Gastrocnemius medialis (tissue), 4 donors: ENCODE results near the gene UTP11. TPM values are rescaled to one million over a fixed set of nuclear protein-coding genes. Genes with fewer than 3 reads are reported as not detected.

Experiments
- ATAC-seq, 2 donors: fragments of 150-250 bp; one replicate each; pipeline ENCODE4 v1.9.1; 2016
- DNase-seq, 2 donors: peaks; one replicate each; pipeline ENCODE4 v3.0.0-alpha.2; 2019
- H3K27ac ChIP-seq, 4 donors: fragments of 200-600 bp; sonication (generic); 1 replicate in 1 of 4; 2 replicates in 3 of 4; pipeline ENCODE4 v1.5.1; 2016 to 2018; ENCODE audit warnings: mild to moderate bottlenecking in 2 of 4, moderate library complexity in 1 of 4
- H3K27me3 ChIP-seq, 3 donors: fragments of 200-600 bp; sonication (generic) in 2 of 3; 1 replicate in 1 of 3; 2 replicates in 2 of 3; pipeline versions ENCODE4 v1.5.1 to v1.6.0; 2016 to 2019; ENCODE audit warnings: mild to moderate bottlenecking in 1 of 3, moderate library complexity in 1 of 3
- H3K36me3 ChIP-seq, 2 donors: fragments of 200-600 bp; sonication (generic) in 1 of 2; one replicate each; pipeline ENCODE4 v1.5.1; 2017 to 2018
- H3K4me1 ChIP-seq, 2 donors: fragments of 200-600 bp; sonication (generic) in 1 of 2; one replicate each; pipeline ENCODE4 v1.5.1; 2016 to 2017; ENCODE audit warnings: mild to moderate bottlenecking in 2 of 2
- H3K4me3 ChIP-seq, 4 donors: fragments of 200-600 bp; sonication (generic) in 3 of 4; 1 replicate in 1 of 4; 2 replicates in 3 of 4; pipeline ENCODE4 v1.5.1; 2016 to 2019; ENCODE audit warnings: mild to moderate bottlenecking in 2 of 4
- H3K9me3 ChIP-seq, 3 donors: fragments of 200-600 bp; sonication (generic) in 2 of 3; 1 replicate in 1 of 3; 2 replicates in 2 of 3; pipeline ENCODE4 v1.5.1; 2016 to 2019
- CTCF ChIP-seq, 5 experiments: fragments of 450-650 bp in 3 of 5; fragments of 200-600 bp in 2 of 5; sonication (generic) in 2 of 5; IDR thresholded peaks in 4 of 5; conservative IDR thresholded peaks in 1 of 5; 1 replicate in 4 of 5; 2 replicates in 1 of 5; pipeline ENCODE4 v1.5.1; 2016 to 2019; ENCODE audit warnings: antibody characterized with exemption in 5 of 5, mild to moderate bottlenecking in 3 of 5, moderate library complexity in 3 of 5
- POLR2A ChIP-seq, 2 donors: fragments of 450-650 bp; IDR thresholded peaks; one replicate each; pipeline ENCODE4 v1.6.1; 2017; ENCODE audit warnings: antibody characterized with exemption in 2 of 2, mild to moderate bottlenecking in 2 of 2, moderate library complexity in 2 of 2
- in situ Hi-C, 4 donors: fragments of 200-750 bp; cut with MboI; loops; one replicate each; pipeline versions ENCODE4 v1.15.0 to v1.8.0; 2017; ENCODE audit warnings: low sequenced_read_pairs in 4 of 4
- intact Hi-C: fragments of 100-400 bp; cut with DNase I; formaldehyde crosslinking; loops from one replicate; pipeline ENCODE4 v1.15.1; 2023; ENCODE audit warnings: low total_unique reads
- total RNA-seq, 4 donors: library from RNA; depleted of rRNA; stranded (reverse); fragments of >200 nt; gene quantifications; one replicate each; pipeline versions ENCODE4 v1.1.0 to v1.2.3, GENCODE V29; 2016

UTP11 gene
- total RNA-seq, 4 donors from 2014 or later: 141 to 206 (median 186) TPM

- Histone ChIP-seq H3K4me3 (no peak overlapping the region), H3K9me3 (no peaks in the 10 kb centered on the region), H3K27me3 (peaks cover 0 to 16% (median 0%) of the 10 kb centered on the region in 3 donors), H3K27ac (no peak overlapping the region), H3K36me3 (no peaks in the 10 kb centered on the region), H3K4me1 (no peaks in the 10 kb centered on the region)
- no peak for ATAC-seq
- in situ Hi-C loops (loop anchor here in 2 of 4 donors (25.0 kb wide), 2 partner anchors 743 to 768 kb away; no protein-coding TSS in a partner anchor), intact Hi-C loops (no loop called here)
- TF ChIP-seq POLR2A (IDR thresholded peaks at IDR 0.05) (no peak), CTCF (IDR thresholded peaks at IDR 0.05 in 4 of 5, conservative IDR thresholded peaks at IDR 0.05 in 1 of 5) (no peak)
- DNase-seq: no peak
Measured at GRCh38 chr1:38068980-38069340, 56.4 kb downstream of the UTP11 start.

GRCh38 chr1:38071312-38072256 is 59.0 kb downstream of the UTP11 start:
- in situ Hi-C loops: loop anchor here in 2 of 4 donors (25.0 kb wide), 2 partner anchors 741 to 766 kb away; no protein-coding TSS in a partner anchor
- H3K4me1 ChIP-seq: no peaks in the 10 kb centered on the region
- DNase-seq (no peak), ATAC-seq (no peak)
- no peaks in the 10 kb centered on the region for H3K36me3 ChIP-seq
- no peak overlapping the region for H3K4me3 ChIP-seq
- H3K9me3 ChIP-seq: no peaks in the 10 kb centered on the region
- H3K27ac ChIP-seq: no peak overlapping the region
- no peak for TF ChIP-seq CTCF (IDR thresholded peaks at IDR 0.05 in 4 of 5, conservative IDR thresholded peaks at IDR 0.05 in 1 of 5)
- no peak for TF ChIP-seq POLR2A (IDR thresholded peaks at IDR 0.05)
- H3K27me3 ChIP-seq: peaks cover 0 to 16% (median 0%) of the 10 kb centered on the region in 3 donors
- intact Hi-C loops: loop anchor here (10.0 kb wide), 1 partner anchor 647 kb away; no protein-coding TSS in a partner anchor

- H3K36me3 ChIP-seq: no peaks in the 10 kb centered on the region
- no peak overlapping the region for H3K27ac ChIP-seq
- no peaks in the 10 kb centered on the region for H3K4me1 ChIP-seq
- no peaks in the 10 kb centered on the region for H3K9me3 ChIP-seq
- TF ChIP-seq CTCF (IDR thresholded peaks at IDR 0.05 in 4 of 5, conservative IDR thresholded peaks at IDR 0.05 in 1 of 5) (no peak), POLR2A (IDR thresholded peaks at IDR 0.05) (no peak)
- in situ Hi-C loops: loop anchor here in 2 of 4 donors (25.0 kb wide), 2 partner anchors 739 to 764 kb away; no protein-coding TSS in a partner anchor
- intact Hi-C loops: loop anchor here (10.0 kb wide), 1 partner anchor 648 kb away; no protein-coding TSS in a partner anchor
- ATAC-seq: no peak
- DNase-seq: no peak
- H3K27me3 ChIP-seq: peaks cover 0 to 16% (median 0%) of the 10 kb centered on the region in 3 donors
- H3K4me3 ChIP-seq: no peak overlapping the region
Measured at GRCh38 chr1:38072858-38073257, 60.3 kb downstream of the UTP11 start.

GRCh38 chr1:38073534-38074301 is 61.2 kb downstream of the UTP11 start:
- in situ Hi-C loops (loop anchor here in 2 of 4 donors (25.0 kb wide), 2 partner anchors 739 to 764 kb away; no protein-coding TSS in a partner anchor), intact Hi-C loops (loop anchor here (10.0 kb wide), 1 partner anchor 649 kb away; no protein-coding TSS in a partner anchor)
- TF ChIP-seq POLR2A (IDR thresholded peaks at IDR 0.05): no peak
- TF ChIP-seq CTCF (IDR thresholded peaks at IDR 0.05 in 4 of 5, conservative IDR thresholded peaks at IDR 0.05 in 1 of 5): no peak
- Histone ChIP-seq H3K4me1 (no peaks in the 10 kb centered on the region), H3K4me3 (no peak overlapping the region), H3K9me3 (no peaks in the 10 kb centered on the region), H3K27me3 (peaks cover 0 to 16% (median 0%) of the 10 kb centered on the region in 3 donors), H3K27ac (no peak overlapping the region), H3K36me3 (no peaks in the 10 kb centered on the region)
- no peak for ATAC-seq
- no peak for DNase-seq
